ENCODE data around the gene SLC18B1. TPM values are rescaled to one million over a fixed set of nuclear protein-coding genes. Genes with fewer than 3 reads are reported as not detected.

SLC18B1 gene
- total and polyA plus RNA-seq, 4 donors: 34.0 to 57.8 (median 42.3) TPM

Small RNA genes within 50 kb of the gene (small RNA-seq; reads per million reads assigned to genes)
- gene SNORA33 (ENCODE audit: low replicate concordance): 19.5 reads per million, percentile 97 among the genes with 10 or more reads in this experiment
- 2,164 reads per million, percentile 100 among the genes with 10 or more reads in this experiment for gene SNORD100 (ENCODE audit: low replicate concordance)
- 1,560 reads per million, percentile 99 among the genes with 10 or more reads in this experiment for gene SNORD101 (ENCODE audit: low replicate concordance)

Other genes with a start within 250 kb of the SLC18B1 start
- gene TAAR8, start 246.0 kb downstream of the SLC18B1 start, total RNA-seq: not detected
- gene TAAR8, start 246.0 kb downstream of the SLC18B1 start, polyA plus RNA-seq (ENCODE audit: insufficient read length in 2 of 2): not detected
- not detected for gene TAAR6, start 228.3 kb downstream of the SLC18B1 start, total RNA-seq
- gene TAAR6, start 228.3 kb downstream of the SLC18B1 start, polyA plus RNA-seq (ENCODE audit: insufficient read length in 2 of 2): not detected
- gene TAAR5, start 208.9 kb downstream of the SLC18B1 start, total RNA-seq: not detected
- gene TAAR5, start 208.9 kb downstream of the SLC18B1 start, polyA plus RNA-seq (ENCODE audit: insufficient read length in 2 of 2): not detected
- gene TAAR2, start 174.4 kb downstream of the SLC18B1 start, total RNA-seq: not detected
- gene TAAR2, start 174.4 kb downstream of the SLC18B1 start, polyA plus RNA-seq (ENCODE audit: insufficient read length in 2 of 2): not detected
- gene TAAR1, start 139.5 kb downstream of the SLC18B1 start, total RNA-seq: not detected
- gene TAAR1, start 139.5 kb downstream of the SLC18B1 start, polyA plus RNA-seq (ENCODE audit: insufficient read length in 2 of 2): not detected
- gene VNN1, start 84.6 kb downstream of the SLC18B1 start, total RNA-seq: under 1 TPM; 0.17 to 0.50 TPM
- under 1 TPM; 0.08 to 0.09 TPM for gene VNN1, start 84.6 kb downstream of the SLC18B1 start, polyA plus RNA-seq (ENCODE audit: insufficient read length in 2 of 2)
- gene VNN2, start 40.7 kb downstream of the SLC18B1 start, total RNA-seq: 10 to 100 TPM in 1 of 2 donors, under 1 TPM in 1; 0.50 to 37.9 TPM
- gene VNN2, start 40.7 kb downstream of the SLC18B1 start, polyA plus RNA-seq (ENCODE audit: insufficient read length in 2 of 2): not detected
- 1,000 to 10,000 TPM in 1 of 2 donors, 100 to 1,000 TPM in 1; 604 to 1,624 TPM for gene RPS12, start 15.9 kb upstream of the SLC18B1 start, total RNA-seq
- gene RPS12, start 15.9 kb upstream of the SLC18B1 start, polyA plus RNA-seq (ENCODE audit: insufficient read length in 2 of 2): 1,000 to 10,000 TPM in 1 of 2 donors, 100 to 1,000 TPM in 1; 971 to 1,025 TPM